ENCODE results near the gene IER5L.
A peak's percentile ranks its signal among the peaks of the same experiment; 100 is the strongest.

Gene IER5L

DNA sequence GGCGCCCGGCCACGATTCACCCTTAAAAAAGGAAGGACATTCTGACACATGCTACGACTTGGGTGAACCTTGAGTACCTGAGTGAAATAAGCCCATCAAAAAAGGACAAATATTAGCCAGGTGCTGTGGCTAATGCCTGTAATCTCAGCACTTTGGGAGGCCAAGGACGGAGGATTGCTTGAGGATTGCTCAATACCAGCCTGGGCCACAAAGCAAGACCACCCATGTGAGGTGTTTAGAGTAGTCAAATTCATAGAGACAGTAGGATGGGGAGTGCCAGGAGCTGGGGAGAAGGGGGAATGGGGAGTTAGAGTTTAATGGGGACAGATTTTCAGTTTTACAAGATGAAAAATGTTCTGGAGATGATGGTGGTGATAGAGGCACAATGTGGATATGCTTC is 32.1 kb upstream of the IER5L start:
- no peaks in the 10 kb centered on the region for H3K36me3 Mint-ChIP-seq
- no peaks in the 10 kb centered on the region for H3K9me3 Mint-ChIP-seq
- peaks cover 4 to 7% of the 10 kb centered on the region in 2 donors for H3K27me3 Mint-ChIP-seq
- no peak for DNase-seq
- no peak for ATAC-seq (replicated peaks)
- peaks cover 5 to 9% of the 10 kb centered on the region in 2 donors for H3K4me1 Mint-ChIP-seq
- no peak overlapping the region for H3K27ac Mint-ChIP-seq
- no peak overlapping the region for H3K4me3 Mint-ChIP-seq

- Mint-ChIP-seq H3K27me3 (peaks cover 3 to 7% of the 10 kb centered on the region in 2 donors), H3K36me3 (no peaks in the 10 kb centered on the region), H3K27ac (no peak overlapping the region), H3K4me1 (peaks cover 5 to 9% of the 10 kb centered on the region in 2 donors), H3K9me3 (no peaks in the 10 kb centered on the region), H3K4me3 (no peak overlapping the region)
- no peak for ATAC-seq (replicated peaks)
- DNase-seq = no peak
Measured at GRCh38 chr9:129209580-129209979, 31.5 kb upstream of the IER5L start.

- Mint-ChIP-seq H3K9me3 (no peaks in the 10 kb centered on the region), H3K36me3 (no peaks in the 10 kb centered on the region), H3K4me3 (no peak overlapping the region), H3K27ac (no peak overlapping the region), H3K27me3 (peaks cover 3 to 7% of the 10 kb centered on the region in 2 donors), H3K4me1 (peaks cover 5 to 9% of the 10 kb centered on the region in 2 donors)
- DNase-seq (no peak), ATAC-seq (replicated peaks) (no peak)
Measured at GRCh38 chr9:129209109-129209508, 31.0 kb upstream of the IER5L start.

GRCh38 chr9:129208207-129209032 is 30.4 kb upstream of the IER5L start:
- no peak for ATAC-seq (replicated peaks)
- H3K9me3 Mint-ChIP-seq = no peaks in the 10 kb centered on the region
- peaks cover 5 to 10% of the 10 kb centered on the region in 2 donors for H3K4me1 Mint-ChIP-seq
- no peaks in the 10 kb centered on the region for H3K36me3 Mint-ChIP-seq
- H3K27ac Mint-ChIP-seq = no peak overlapping the region
- DNase-seq = no peak
- peaks cover 3% of the 10 kb centered on the region in 2 donors for H3K27me3 Mint-ChIP-seq
- H3K4me3 Mint-ChIP-seq = no peak overlapping the region

DNA sequence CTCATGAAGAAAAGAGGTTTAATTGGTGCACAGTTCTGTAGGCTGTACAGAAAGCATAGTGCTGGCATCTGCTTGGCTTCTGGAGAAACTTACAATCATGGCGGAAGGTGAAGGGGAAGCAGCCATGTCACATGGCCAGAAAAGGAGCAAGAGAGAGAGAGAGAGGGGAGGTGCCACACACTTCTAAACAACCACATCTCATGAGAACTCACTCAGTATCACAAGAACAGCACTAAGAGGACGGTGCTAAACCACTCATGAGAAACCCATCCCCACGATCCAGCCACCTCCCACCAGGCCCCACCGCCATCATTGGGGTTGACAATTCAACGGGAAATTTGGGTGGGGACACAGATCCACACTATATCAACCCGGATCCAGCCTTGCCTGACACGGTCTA is 28.8 kb upstream of the IER5L start:
- Mint-ChIP-seq H3K9me3 (no peaks in the 10 kb centered on the region), H3K36me3 (no peaks in the 10 kb centered on the region), H3K27me3 (peaks cover 0 to 3% of the 10 kb centered on the region in 2 donors), H3K4me1 (peaks cover 7 to 21% of the 10 kb centered on the region in 2 donors), H3K27ac (no peak overlapping the region), H3K4me3 (no peak overlapping the region)
- DNase-seq (no peak), ATAC-seq (replicated peaks) (no peak)

DNA sequence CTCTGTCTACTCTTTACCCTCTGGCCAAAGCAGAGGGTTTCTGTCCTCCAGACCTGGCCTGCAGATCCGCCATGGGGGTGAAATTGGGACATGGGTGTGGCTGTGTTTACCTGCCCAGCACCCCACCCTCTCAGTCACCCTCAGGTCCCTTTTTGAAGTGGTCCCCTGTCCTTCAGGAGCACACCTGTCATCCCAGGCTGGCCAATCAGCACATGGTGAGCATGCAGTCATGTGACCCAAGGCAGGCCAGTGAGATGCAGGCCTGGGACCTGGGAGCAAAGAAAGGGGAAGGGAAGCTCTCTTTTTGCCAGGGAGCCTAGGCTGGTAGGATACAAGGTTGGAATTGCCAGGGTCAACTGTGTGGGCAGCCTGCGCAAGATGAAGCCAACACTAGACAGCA is 28.3 kb upstream of the IER5L start:
- no peak for DNase-seq
- Mint-ChIP-seq H3K4me3 (no peak overlapping the region), H3K9me3 (no peaks in the 10 kb centered on the region), H3K27me3 (peaks cover 0 to 3% of the 10 kb centered on the region in 2 donors), H3K4me1 (peaks cover 7 to 21% of the 10 kb centered on the region in 2 donors), H3K36me3 (no peaks in the 10 kb centered on the region), H3K27ac (no peak overlapping the region)
- ATAC-seq (replicated peaks) = no peak

GRCh38 chr9:129204840-129205239 is 26.8 kb upstream of the IER5L start:
- no peaks in the 10 kb centered on the region for H3K36me3 Mint-ChIP-seq
- no peak overlapping the region for H3K27ac Mint-ChIP-seq
- ATAC-seq (replicated peaks) = no peak

GRCh38 chr9:129203556-129203909 is 25.5 kb upstream of the IER5L start:
- DNase-seq = no peak
- Mint-ChIP-seq H3K4me3 (peak overlapping the region; percentile 84 to 89), H3K9me3 (peaks cover 0 to 1% of the 10 kb centered on the region in 2 donors), H3K27me3 (peaks cover 3 to 8% of the 10 kb centered on the region in 2 donors), H3K4me1 (peaks cover 3 to 15% of the 10 kb centered on the region in 2 donors), H3K27ac (peak overlapping the region; percentile 62), H3K36me3 (no peaks in the 10 kb centered on the region)
- no peak for ATAC-seq (replicated peaks)

More at GRCh38 chr9:129204840-129205239, 26.8 kb upstream of the IER5L start:
- H3K4me3 Mint-ChIP-seq = no peak overlapping the region
- no peaks in the 10 kb centered on the region for H3K27me3 Mint-ChIP-seq
- peaks cover 7 to 21% of the 10 kb centered on the region in 2 donors for H3K4me1 Mint-ChIP-seq
- peaks cover 0 to 1% of the 10 kb centered on the region in 2 donors for H3K9me3 Mint-ChIP-seq
- no peak for DNase-seq

GRCh38 chr9:129202613-129203555 is 24.8 kb upstream of the IER5L start:
- Mint-ChIP-seq H3K27me3 (peaks cover 6 to 14% of the 10 kb centered on the region in 2 donors), H3K4me3 (peak overlapping the region; percentile 84 to 89), H3K4me1 (peaks cover 1 to 12% of the 10 kb centered on the region in 2 donors), H3K9me3 (peaks cover 0 to 1% of the 10 kb centered on the region in 2 donors), H3K36me3 (no peaks in the 10 kb centered on the region), H3K27ac (peak overlapping the region; percentile 95)
- DNase-seq = peak; percentile 85
- peak; percentile 98 to 99 for ATAC-seq (replicated peaks)

DNA sequence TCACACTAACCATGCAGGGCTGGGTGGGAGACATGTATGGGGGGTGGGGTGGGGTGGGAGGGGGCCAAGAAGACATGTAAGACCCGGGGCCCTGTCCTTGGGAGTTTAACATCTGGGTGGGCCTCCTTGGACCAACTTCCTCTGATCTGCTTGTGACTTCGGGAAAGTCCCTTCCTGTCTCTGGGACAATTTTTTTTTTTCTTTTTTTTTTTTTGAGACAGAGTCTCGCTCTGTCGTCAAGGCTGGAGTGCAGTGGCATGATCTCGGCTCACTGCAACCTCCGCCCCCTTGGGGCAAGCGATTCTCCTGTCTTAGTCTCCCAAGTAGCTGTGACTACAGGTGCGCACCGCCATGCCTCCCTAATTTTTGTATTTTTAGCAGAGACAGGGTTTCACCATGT is 23.8 kb upstream of the IER5L start:
- no peak for DNase-seq
- no peak overlapping the region for H3K4me3 Mint-ChIP-seq
- H3K9me3 Mint-ChIP-seq = peaks cover 0 to 1% of the 10 kb centered on the region in 2 donors
- H3K27me3 Mint-ChIP-seq = peaks cover 8 to 23% of the 10 kb centered on the region in 2 donors
- H3K27ac Mint-ChIP-seq = no peak overlapping the region
- H3K4me1 Mint-ChIP-seq = peaks cover 1 to 12% of the 10 kb centered on the region in 2 donors
- H3K36me3 Mint-ChIP-seq = no peaks in the 10 kb centered on the region
- ATAC-seq (replicated peaks) = no peak

- DNase-seq (no peak), ATAC-seq (replicated peaks) (no peak)
- Mint-ChIP-seq H3K27me3 (peaks cover 13 to 28% of the 10 kb centered on the region in 2 donors), H3K36me3 (no peaks in the 10 kb centered on the region), H3K9me3 (peaks cover 0 to 1% of the 10 kb centered on the region in 2 donors), H3K4me1 (peaks cover 1 to 12% of the 10 kb centered on the region in 2 donors), H3K27ac (no peak overlapping the region), H3K4me3 (no peak overlapping the region)
Measured at GRCh38 chr9:129201289-129201688, 23.2 kb upstream of the IER5L start.

GRCh38 chr9:129200255-129200654 is 22.2 kb upstream of the IER5L start:
- Mint-ChIP-seq H3K4me3 (no peak overlapping the region), H3K36me3 (no peaks in the 10 kb centered on the region), H3K27ac (peak overlapping the region; percentile 21), H3K27me3 (peaks cover 13 to 35% of the 10 kb centered on the region in 2 donors), H3K9me3 (peaks cover 0 to 1% of the 10 kb centered on the region in 2 donors), H3K4me1 (peaks cover 1 to 12% of the 10 kb centered on the region in 2 donors)
- ATAC-seq (replicated peaks) (no peak), DNase-seq (no peak)

GRCh38 chr9:129199044-129199435 is 21.0 kb upstream of the IER5L start:
- no peaks in the 10 kb centered on the region for H3K36me3 Mint-ChIP-seq
- ATAC-seq (replicated peaks) (no peak), DNase-seq (no peak)
- H3K27ac Mint-ChIP-seq = no peak overlapping the region
- no peak overlapping the region for H3K4me3 Mint-ChIP-seq
- peaks cover 24 to 47% of the 10 kb centered on the region in 2 donors for H3K27me3 Mint-ChIP-seq
- peaks cover 0 to 1% of the 10 kb centered on the region in 2 donors for H3K9me3 Mint-ChIP-seq
- H3K4me1 Mint-ChIP-seq = peaks cover 1 to 12% of the 10 kb centered on the region in 2 donors

GRCh38 chr9:129198319-129199043 is 20.4 kb upstream of the IER5L start:
- Mint-ChIP-seq H3K4me1 (peaks cover 1 to 12% of the 10 kb centered on the region in 2 donors), H3K9me3 (peaks cover 0 to 1% of the 10 kb centered on the region in 2 donors), H3K4me3 (no peak overlapping the region), H3K27me3 (peaks cover 26 to 53% of the 10 kb centered on the region in 2 donors), H3K27ac (no peak overlapping the region), H3K36me3 (no peaks in the 10 kb centered on the region)
- DNase-seq = no peak
- no peak for ATAC-seq (replicated peaks)
